OCI-LY7 (cell line): ENCODE measurements around the gene COPE. TPM values are rescaled to one million over a fixed set of nuclear protein-coding genes. Genes with fewer than 3 reads are reported as not detected.

Experiments used
- BruUV-seq: library from RNA; stranded (reverse); fragments of 400-500 nt; replicated peaks from 2 replicates; lab custom pipeline; 2021; lab: Mats Ljungman, UMichigan
- CTCF ChIA-PET: fragments of 300-600 bp; sonication (Branson Sonifier 250); formaldehyde crosslinking; loops from one replicate; lab custom pipeline; 2022; ENCODE audit warnings: antibody characterized with exemption; ENCODE audit not compliant: unreplicated experiment; lab: Charles Lee
- POLR2A ChIA-PET: fragments of 300-600 bp; sonication (Branson Sonifier 250); formaldehyde crosslinking; loops from one replicate; lab custom pipeline; 2022; ENCODE audit warnings: antibody characterized with exemption; lab: Charles Lee
- DNase-seq: peaks from one replicate; pipeline ENCODE4 v3.0.0-alpha.2; 2015; ENCODE audit warnings: low spot score
- H2AFZ ChIP-seq: fragments of 200-600 bp; sonication (generic), shearing (Covaris generic); 2 replicates; pipeline ENCODE4 v1.6.1; 2014; ENCODE audit warnings: mild to moderate bottlenecking, antibody characterized with exemption, low read length, moderate library complexity
- H3K27ac ChIP-seq: fragments of 200-600 bp; sonication (generic); 2 replicates; pipeline ENCODE4 v1.5.1; 2014; ENCODE audit warnings: mixed run types, low read depth, mild to moderate bottlenecking, moderate library complexity, low read length, inconsistent platforms; ENCODE audit not compliant: poor library complexity, severe bottlenecking
- H3K36me3 ChIP-seq: fragments of 200-600 bp; sonication (generic); 2 replicates; pipeline ENCODE4 v1.6.1; 2014; ENCODE audit warnings: mild to moderate bottlenecking, antibody characterized with exemption, low read length, moderate library complexity, mixed read lengths; ENCODE audit not compliant: insufficient read depth
- H3K4me1 ChIP-seq: fragments of 200-600 bp; sonication (generic); 2 replicates; pipeline ENCODE4 v1.5.1; 2014; ENCODE audit warnings: mild to moderate bottlenecking, low read length; ENCODE audit not compliant: insufficient read depth, poor library complexity, severe bottlenecking
- H3K4me2 ChIP-seq: fragments of 200-600 bp; sonication (generic); 2 replicates; pipeline ENCODE4 v1.6.1; 2014; ENCODE audit warnings: mild to moderate bottlenecking, low read length
- H3K4me3 ChIP-seq: fragments of 200-600 bp; sonication (generic); 2 replicates; pipeline ENCODE4 v1.5.1; 2014; ENCODE audit warnings: mild to moderate bottlenecking, low read depth, low read length; ENCODE audit not compliant: poor library complexity, severe bottlenecking
- H3K79me2 ChIP-seq: fragments of 200-600 bp; sonication (generic); 2 replicates; pipeline ENCODE4 v1.6.1; 2016; ENCODE audit warnings: low read depth, mild to moderate bottlenecking, low read length, moderate library complexity, mixed read lengths; ENCODE audit not compliant: insufficient read depth
- H3K9me2 ChIP-seq: fragments of 200-600 bp; sonication (generic); 2 replicates; pipeline ENCODE4 v1.6.1; 2016; ENCODE audit warnings: mild to moderate bottlenecking, low read length, mixed read lengths; ENCODE audit not compliant: insufficient read depth
- H3K9me3 ChIP-seq: fragments of 200-600 bp; sonication (generic); 2 replicates; pipeline ENCODE4 v1.6.1; 2014; ENCODE audit warnings: mild to moderate bottlenecking, mixed run types, low read length, mixed read lengths
- H4K20me1 ChIP-seq: fragments of 200-600 bp; sonication (generic); 2 replicates; pipeline ENCODE4 v1.6.1; 2014; ENCODE audit warnings: mild to moderate bottlenecking, antibody characterized with exemption, low read length, moderate library complexity, mixed read lengths; ENCODE audit not compliant: insufficient read depth
- CTCF ChIP-seq: fragments of 200-600 bp; sonication (generic); conservative IDR thresholded peaks from 2 replicates; pipeline ENCODE4 v1.5.1; 2014; ENCODE audit warnings: mild to moderate bottlenecking, antibody characterized with exemption, low read length, moderate library complexity, mixed read lengths
- EZH2phosphoT487 ChIP-seq: fragments of 200-600 bp; sonication (generic); IDR thresholded peaks from 2 replicates; pipeline ENCODE4 v1.6.1; 2018; ENCODE audit warnings: low read depth, borderline replicate concordance, mild to moderate bottlenecking, mixed run types, antibody characterized with exemption, low read length, moderate library complexity, mixed read lengths
- intact Hi-C: fragments of 100-400 bp; cut with micrococcal nuclease; formaldehyde crosslinking; loops from one replicate; pipeline ENCODE4 v1.10.0; 2022; ENCODE audit not compliant: unreplicated experiment
- total RNA-seq, 2 experiments: library from RNA; depleted of rRNA in 1 of 2; stranded (reverse); fragments of >200 nt in 1 of 2; shearing (Covaris generic) in 1 of 2; gene quantifications; 2 replicates each; pipeline ENCODE4 v1.2.3, GENCODE V29; 2014 to 2022

Gene COPE
- total RNA-seq, 2 experiments from 2014 or later: 255 to 256 TPM

DNA sequence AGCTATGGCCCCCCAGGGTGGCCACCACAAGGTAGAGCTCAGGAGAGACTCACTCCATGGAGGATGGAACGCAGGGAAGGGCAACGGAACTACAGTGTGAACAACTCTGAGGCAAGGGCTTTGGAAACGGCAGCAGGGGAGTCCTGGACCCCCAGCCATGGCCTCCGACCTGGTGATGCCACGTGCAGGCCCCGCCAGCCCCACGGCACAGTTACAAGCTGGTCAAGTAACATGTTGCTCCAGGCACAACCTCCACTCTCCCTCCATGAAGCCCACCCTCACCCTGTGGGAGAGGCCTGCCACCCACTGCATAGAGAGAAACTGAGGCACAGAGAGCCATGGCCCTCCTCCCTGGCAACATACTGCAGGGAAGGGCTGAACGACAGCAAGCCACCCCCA lies 14.1 kb downstream of the COPE start:
- H4K20me1 ChIP-seq: no peaks in the 10 kb centered on the region
- H3K4me3 ChIP-seq: no peak overlapping the region
- no peak overlapping the region for H3K27ac ChIP-seq
- POLR2A ChIA-PET: no interaction called here
- no TSS peak for BruUV-seq
- no peaks in the 10 kb centered on the region for H3K9me3 ChIP-seq
- H3K79me2 ChIP-seq: no peaks in the 10 kb centered on the region
- no peak for DNase-seq
- TF ChIP-seq EZH2phosphoT487 (no peak), CTCF (no peak)
- intact Hi-C loops: no loop called here
- CTCF ChIA-PET: no interaction called here
- H3K4me1 ChIP-seq: no peaks in the 10 kb centered on the region
- no peak overlapping the region for H3K4me2 ChIP-seq
- H3K9me2 ChIP-seq: no peaks in the 10 kb centered on the region
- no peak overlapping the region for H2AFZ ChIP-seq
- peaks cover 25% of the 10 kb centered on the region for H3K36me3 ChIP-seq

GRCh38 chr19:18904334-18905057 lies 14.7 kb downstream of the COPE start:
- Histone ChIP-seq H3K9me3 (no peaks in the 10 kb centered on the region), H3K4me1 (no peaks in the 10 kb centered on the region), H4K20me1 (no peaks in the 10 kb centered on the region), H3K27ac (no peak overlapping the region), H3K36me3 (peaks cover 29% of the 10 kb centered on the region), H3K4me2 (no peak overlapping the region), H3K4me3 (no peak overlapping the region), H3K79me2 (no peaks in the 10 kb centered on the region), H2AFZ (no peak overlapping the region), H3K9me2 (no peaks in the 10 kb centered on the region)
- BruUV-seq: no TSS peak
- ChIA-PET CTCF (no interaction called here), POLR2A (no interaction called here)
- intact Hi-C loops: no loop called here
- no peak for DNase-seq
- TF ChIP-seq CTCF (no peak), EZH2phosphoT487 (no peak)
